IMR-90 (cell line): ENCODE results near the gene C6orf136.

Experiments
- CTCF ChIP-seq: conservative IDR thresholded peaks from 2 replicates; pipeline ENCODE4 v1.5.1; 2012; ENCODE audit warnings: mild to moderate bottlenecking, low read depth, low read length, improper control_type of control experiment
- TF ChIP-seq, protein P1 (sequence below): fragments of 150-350 bp; IDR thresholded peaks from 2 replicates; pipeline ENCODE4 v1.6.1; 2017; ENCODE audit warnings: mild to moderate bottlenecking, antibody characterized with exemption, low read length, low read depth

- peak; percentile 94 for TF ChIP-seq CTCF
- TF ChIP-seq, protein P1, sequence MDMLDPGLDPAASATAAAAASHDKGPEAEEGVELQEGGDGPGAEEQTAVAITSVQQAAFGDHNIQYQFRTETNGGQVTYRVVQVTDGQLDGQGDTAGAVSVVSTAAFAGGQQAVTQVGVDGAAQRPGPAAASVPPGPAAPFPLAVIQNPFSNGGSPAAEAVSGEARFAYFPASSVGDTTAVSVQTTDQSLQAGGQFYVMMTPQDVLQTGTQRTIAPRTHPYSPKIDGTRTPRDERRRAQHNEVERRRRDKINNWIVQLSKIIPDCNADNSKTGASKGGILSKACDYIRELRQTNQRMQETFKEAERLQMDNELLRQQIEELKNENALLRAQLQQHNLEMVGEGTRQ = no peak
Measured at GRCh38 chr6:30672445-30673253, 25.7 kb downstream of the C6orf136 start, which contains the start of gene DHX16.
